GM12891 (cell line): Measurements from ENCODE around the gene ABCB4.

Experiments used
- POLR2A ChIP-seq: IDR thresholded peaks from 2 replicates; pipeline ENCODE4 v1.6.1; 2011; ENCODE audit warnings: low read depth, low read length, control low read depth
- POLR2AphosphoS5 ChIP-seq: IDR thresholded peaks from 2 replicates; pipeline ENCODE4 v1.6.1; 2011; ENCODE audit warnings: low read depth, low read length, control low read depth
- SPI1 ChIP-seq: IDR thresholded peaks from 2 replicates; pipeline ENCODE4 v1.6.1; 2011; ENCODE audit warnings: low read depth, low read length, control low read depth
- TAF1 ChIP-seq: IDR thresholded peaks from 2 replicates; pipeline ENCODE4 v1.6.1; 2011; ENCODE audit warnings: low read depth, low read length, control low read depth

DNA sequence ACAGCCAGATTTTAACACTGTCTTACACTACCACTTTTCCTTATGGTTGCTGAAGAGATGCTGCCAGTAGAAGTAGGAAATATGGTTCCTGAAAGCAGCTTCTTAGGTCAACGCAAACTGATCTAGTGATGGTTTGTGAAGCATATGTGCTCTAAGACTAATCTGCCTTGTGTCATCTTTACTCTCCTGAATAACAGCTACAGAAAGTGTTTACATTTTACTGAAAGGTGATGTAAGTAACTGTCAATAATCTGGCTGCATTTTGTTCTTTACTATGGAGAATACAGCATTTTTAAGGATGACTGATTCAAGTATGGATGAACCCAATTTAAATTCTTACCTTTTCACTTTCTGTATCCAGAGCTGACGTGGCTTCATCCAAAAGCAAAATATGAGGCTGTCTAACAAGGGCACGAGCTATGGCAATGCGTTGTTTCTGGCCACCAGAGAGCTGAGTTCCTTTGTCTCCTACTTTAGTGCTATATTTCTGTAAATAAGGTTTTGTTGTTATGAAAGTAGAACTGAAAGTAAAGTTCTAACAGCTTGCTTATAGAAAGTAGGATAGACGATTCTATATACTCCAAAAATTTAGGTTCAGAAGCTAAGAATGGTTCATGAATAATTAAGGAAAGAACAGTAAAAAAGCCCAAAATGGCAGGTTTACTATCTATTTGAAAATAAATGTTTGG is 30.2 kb upstream of the ABCB4 start:
- TF ChIP-seq POLR2AphosphoS5 (no peak), TAF1 (no peak), POLR2A (no peak), SPI1 (no peak)
